HEK293 (cell line): ENCODE data around the gene FAM229A.

Experiments
- CTCF ChIA-PET: fragments of 350-600 bp; formaldehyde crosslinking; extraction: SDS; loops from one replicate; lab custom pipeline; 2021; ENCODE audit warnings: antibody characterized with exemption; lab: Yijun Ruan, JAX
- POLR2A ChIA-PET: fragments of 300-600 bp; formaldehyde crosslinking; extraction: SDS; loops from one replicate; lab custom pipeline; 2020; ENCODE audit warnings: antibody characterized with exemption, inconsistent platforms; lab: Yijun Ruan, JAX
- H3K27ac ChIP-seq: fragments of 200-500 bp; sonication (Bioruptor generic); 2 replicates; pipeline ENCODE4 v1.5.1; 2014; ENCODE audit warnings: low read depth, low read length, control low read depth, inconsistent platforms; ENCODE audit errors: extremely low read depth
- H3K36me3 ChIP-seq, 2 experiments: fragments of 200-500 bp in 1 of 2; sonication (Bioruptor generic) in 1 of 2; 1 replicate in 1 of 2; 2 replicates in 1 of 2; pipeline ENCODE4 v1.5.1; 2014 to 2017; ENCODE audit warnings: inconsistent platforms in 2 of 2, low read length in 2 of 2; ENCODE audit not compliant: control insufficient read depth in 2 of 2, insufficient read depth in 1 of 2
- H3K4me1 ChIP-seq: fragments of 200-500 bp; sonication (Bioruptor generic); 2 replicates; pipeline ENCODE4 v1.5.1; 2014; ENCODE audit warnings: mild to moderate bottlenecking, low read length, inconsistent platforms; ENCODE audit not compliant: control insufficient read depth, insufficient read depth
- H3K4me3 ChIP-seq: 2 replicates; pipeline ENCODE4 v1.5.1; 2011; ENCODE audit warnings: low read depth, mild to moderate bottlenecking, control low read depth, low read length, moderate library complexity
- H3K9me3 ChIP-seq: fragments of 200-500 bp; sonication (Bioruptor generic); 2 replicates; pipeline ENCODE4 v1.5.1; 2014; ENCODE audit warnings: low read depth, low read length, inconsistent platforms; ENCODE audit not compliant: control insufficient read depth, insufficient read depth
- GFI1B ChIP-seq: fragments of 450-650 bp; formaldehyde crosslinking; IDR thresholded peaks from 2 replicates; pipeline ENCODE4 v1.5.1; 2016; ENCODE audit warnings: missing biosample characterization, missing genetic modification characterization
- HOXA7 ChIP-seq: sonication (generic); formaldehyde crosslinking; IDR thresholded peaks from 2 replicates; pipeline ENCODE4 v1.8.1; 2022; ENCODE audit warnings: missing genetic modification reagents, borderline replicate concordance
- OVOL3 ChIP-seq: fragments of 450-650 bp; formaldehyde crosslinking; IDR thresholded peaks from 2 replicates; pipeline ENCODE4 v1.5.1; 2016; ENCODE audit warnings: missing biosample characterization, missing genetic modification characterization
- SCRT2 ChIP-seq: fragments of 450-650 bp; formaldehyde crosslinking; IDR thresholded peaks from 2 replicates; pipeline ENCODE4 v1.5.1; 2016; ENCODE audit warnings: missing biosample characterization, missing genetic modification characterization
- WT1 ChIP-seq: fragments of 450-650 bp; formaldehyde crosslinking; IDR thresholded peaks from 2 replicates; pipeline ENCODE4 v1.5.1; 2016; ENCODE audit warnings: missing biosample characterization, missing genetic modification characterization
- ZEB2 ChIP-seq: fragments of 450-650 bp; formaldehyde crosslinking; IDR thresholded peaks from 2 replicates; pipeline ENCODE4 v1.5.1; 2016; ENCODE audit warnings: missing biosample characterization, missing genetic modification characterization
- ZNF202 ChIP-seq: fragments of 450-650 bp; formaldehyde crosslinking; IDR thresholded peaks from 2 replicates; pipeline ENCODE4 v1.5.1; 2016; ENCODE audit warnings: missing biosample characterization, missing genetic modification characterization, borderline replicate concordance
- ZNF223 ChIP-seq: fragments of 450-650 bp; formaldehyde crosslinking; IDR thresholded peaks from 2 replicates; pipeline ENCODE4 v1.5.1; 2016; ENCODE audit warnings: missing biosample characterization, missing genetic modification characterization
- ZNF24 ChIP-seq: fragments of 450-650 bp; formaldehyde crosslinking; IDR thresholded peaks from 2 replicates; pipeline ENCODE4 v1.5.1; 2016; ENCODE audit warnings: missing biosample characterization, missing genetic modification characterization
- ZNF341 ChIP-seq: fragments of 450-650 bp; formaldehyde crosslinking; IDR thresholded peaks from 2 replicates; pipeline ENCODE4; 2016; ENCODE audit warnings: low read depth, missing biosample characterization, missing genetic modification characterization
- ZNF391 ChIP-seq: fragments of 450-650 bp; formaldehyde crosslinking; IDR thresholded peaks from 2 replicates; pipeline ENCODE4 v1.5.1; 2016; ENCODE audit warnings: low read depth, missing biosample characterization, missing genetic modification characterization, borderline replicate concordance
- ZNF473 ChIP-seq: fragments of 450-650 bp; formaldehyde crosslinking; IDR thresholded peaks from 2 replicates; pipeline ENCODE4 v1.5.1; 2017; ENCODE audit warnings: missing biosample characterization, missing genetic modification characterization
- ZNF558 ChIP-seq: fragments of 450-650 bp; formaldehyde crosslinking; IDR thresholded peaks from 2 replicates; pipeline ENCODE4 v1.5.1; 2016; ENCODE audit warnings: missing biosample characterization, missing genetic modification characterization
- ZNF670 ChIP-seq: fragments of 450-650 bp; formaldehyde crosslinking; IDR thresholded peaks from 2 replicates; pipeline ENCODE4 v1.5.1; 2016; ENCODE audit warnings: missing biosample characterization, missing genetic modification characterization, low read depth
- ZNF768 ChIP-seq: fragments of 450-650 bp; formaldehyde crosslinking; IDR thresholded peaks from 2 replicates; pipeline ENCODE4 v1.5.1; 2018; ENCODE audit warnings: missing biosample characterization, mild to moderate bottlenecking, missing genetic modification characterization
- ZNF792 ChIP-seq: fragments of 450-650 bp; formaldehyde crosslinking; IDR thresholded peaks from 2 replicates; pipeline ENCODE4 v1.5.1; 2016; ENCODE audit warnings: missing biosample characterization, missing genetic modification characterization
- ZXDB ChIP-seq: fragments of 450-650 bp; formaldehyde crosslinking; IDR thresholded peaks from 2 replicates; pipeline ENCODE4 v1.5.1; 2016; ENCODE audit warnings: missing biosample characterization, missing genetic modification characterization
- TF ChIP-seq, protein P1 (sequence below): fragments of 450-650 bp; formaldehyde crosslinking; IDR thresholded peaks from 2 replicates; pipeline ENCODE4; 2016; ENCODE audit warnings: missing biosample characterization, missing genetic modification characterization
- TF ChIP-seq, protein P2 (sequence below): fragments of 450-650 bp; formaldehyde crosslinking; conservative IDR thresholded peaks from 2 replicates; pipeline ENCODE4 v1.5.1; 2016; ENCODE audit warnings: low read depth, missing biosample characterization, missing genetic modification characterization
- TF ChIP-seq, protein P3 (sequence below): fragments of 450-650 bp; formaldehyde crosslinking; IDR thresholded peaks from 2 replicates; pipeline ENCODE4 v1.5.1; 2016; ENCODE audit warnings: missing biosample characterization, missing genetic modification characterization
- TF ChIP-seq, protein P4 (sequence below): fragments of 450-650 bp; formaldehyde crosslinking; IDR thresholded peaks from 2 replicates; pipeline ENCODE4 v1.5.1; 2016; ENCODE audit warnings: missing biosample characterization, missing genetic modification characterization
- TF ChIP-seq, protein P5 (sequence below): fragments of 450-650 bp; formaldehyde crosslinking; IDR thresholded peaks from 2 replicates; pipeline ENCODE4 v1.5.1; 2017; ENCODE audit warnings: missing biosample characterization, mild to moderate bottlenecking, missing genetic modification characterization, moderate library complexity

The FAM229A gene

DNA sequence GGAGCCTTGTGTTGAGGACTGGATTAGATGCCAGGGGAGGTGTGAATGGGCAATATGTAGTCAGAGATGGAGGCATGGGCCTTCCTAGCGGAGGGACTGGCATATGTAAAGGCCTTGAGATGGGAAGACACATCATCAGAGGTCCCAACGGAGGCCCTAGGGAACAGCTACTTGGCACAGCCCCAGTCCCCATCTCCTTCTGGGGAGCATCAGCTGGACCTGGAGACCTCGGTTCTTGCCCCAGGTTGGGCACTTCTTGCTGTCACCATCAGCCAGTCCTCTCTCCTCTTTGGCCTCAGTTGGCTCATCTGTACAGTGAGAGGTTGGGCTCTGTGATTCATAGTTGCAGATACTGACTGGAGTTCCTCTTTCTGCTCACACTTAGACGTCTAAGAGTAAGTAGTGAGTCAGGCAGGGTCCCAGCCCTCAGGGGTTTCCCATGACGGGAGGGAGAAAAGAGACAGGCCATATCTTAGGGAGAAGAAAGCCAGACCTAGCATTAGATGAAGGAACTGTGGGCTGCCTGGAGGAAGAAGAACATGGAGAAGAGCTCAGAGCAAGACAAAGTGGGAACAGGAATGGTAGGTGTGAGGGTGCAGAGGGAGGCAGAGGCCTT lies 22.8 kb downstream of the FAM229A start (continued):
- TF ChIP-seq, protein P1, sequence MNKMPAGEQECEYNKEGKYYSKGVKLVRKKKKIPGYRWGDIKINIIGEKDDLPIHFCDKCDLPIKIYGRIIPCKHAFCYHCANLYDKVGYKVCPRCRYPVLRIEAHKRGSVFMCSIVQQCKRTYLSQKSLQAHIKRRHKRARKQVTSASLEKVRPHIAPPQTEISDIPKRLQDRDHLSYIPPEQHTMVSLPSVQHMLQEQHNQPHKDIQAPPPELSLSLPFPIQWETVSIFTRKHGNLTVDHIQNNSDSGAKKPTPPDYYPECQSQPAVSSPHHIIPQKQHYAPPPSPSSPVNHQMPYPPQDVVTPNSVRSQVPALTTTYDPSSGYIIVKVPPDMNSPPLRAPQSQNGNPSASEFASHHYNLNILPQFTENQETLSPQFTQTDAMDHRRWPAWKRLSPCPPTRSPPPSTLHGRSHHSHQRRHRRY (tag by site-specific recombination): no peak
- TF ChIP-seq, protein P2, sequence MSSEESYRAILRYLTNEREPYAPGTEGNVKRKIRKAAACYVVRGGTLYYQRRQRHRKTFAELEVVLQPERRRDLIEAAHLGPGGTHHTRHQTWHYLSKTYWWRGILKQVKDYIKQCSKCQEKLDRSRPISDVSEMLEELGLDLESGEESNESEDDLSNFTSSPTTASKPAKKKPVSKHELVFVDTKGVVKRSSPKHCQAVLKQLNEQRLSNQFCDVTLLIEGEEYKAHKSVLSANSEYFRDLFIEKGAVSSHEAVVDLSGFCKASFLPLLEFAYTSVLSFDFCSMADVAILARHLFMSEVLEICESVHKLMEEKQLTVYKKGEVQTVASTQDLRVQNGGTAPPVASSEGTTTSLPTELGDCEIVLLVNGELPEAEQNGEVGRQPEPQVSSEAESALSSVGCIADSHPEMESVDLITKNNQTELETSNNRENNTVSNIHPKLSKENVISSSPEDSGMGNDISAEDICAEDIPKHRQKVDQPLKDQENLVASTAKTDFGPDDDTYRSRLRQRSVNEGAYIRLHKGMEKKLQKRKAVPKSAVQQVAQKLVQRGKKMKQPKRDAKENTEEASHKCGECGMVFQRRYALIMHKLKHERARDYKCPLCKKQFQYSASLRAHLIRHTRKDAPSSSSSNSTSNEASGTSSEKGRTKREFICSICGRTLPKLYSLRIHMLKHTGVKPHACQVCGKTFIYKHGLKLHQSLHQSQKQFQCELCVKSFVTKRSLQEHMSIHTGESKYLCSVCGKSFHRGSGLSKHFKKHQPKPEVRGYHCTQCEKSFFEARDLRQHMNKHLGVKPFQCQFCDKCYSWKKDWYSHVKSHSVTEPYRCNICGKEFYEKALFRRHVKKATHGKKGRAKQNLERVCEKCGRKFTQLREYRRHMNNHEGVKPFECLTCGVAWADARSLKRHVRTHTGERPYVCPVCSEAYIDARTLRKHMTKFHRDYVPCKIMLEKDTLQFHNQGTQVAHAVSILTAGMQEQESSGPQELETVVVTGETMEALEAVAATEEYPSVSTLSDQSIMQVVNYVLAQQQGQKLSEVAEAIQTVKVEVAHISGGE (tag by site-specific recombination): no peak

DNA sequence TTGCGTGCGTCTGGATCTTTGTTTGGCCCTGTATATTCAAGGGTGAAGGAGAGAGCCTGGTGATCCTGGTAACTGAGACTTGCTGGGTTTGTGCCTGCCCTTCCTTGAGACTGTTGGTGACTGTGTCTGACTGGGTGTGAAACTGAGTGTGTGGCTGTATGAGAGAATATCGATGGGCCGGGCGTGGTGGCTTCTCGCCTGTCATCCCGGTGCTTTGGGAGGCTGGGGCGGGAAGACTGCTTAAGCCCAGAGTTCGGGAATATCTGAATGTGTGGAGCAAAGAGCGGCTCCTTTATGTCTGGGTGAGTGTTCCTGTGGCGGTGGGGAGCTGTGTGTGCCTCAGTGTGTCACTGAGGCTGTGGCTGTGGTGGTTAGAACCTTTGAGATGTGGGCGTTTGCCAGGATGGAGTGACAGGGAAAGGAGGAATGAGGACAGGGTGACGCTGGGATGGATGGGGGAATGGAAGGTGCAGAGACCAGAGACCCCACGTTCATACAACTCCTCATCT lies 23.6 kb downstream of the FAM229A start:
- no peaks in the 10 kb centered on the region for H3K4me1 ChIP-seq
- H3K27ac ChIP-seq: no peak overlapping the region
- ChIA-PET CTCF (no interaction called here), POLR2A (no interaction called here)
- no peaks in the 10 kb centered on the region for H3K9me3 ChIP-seq
- H3K36me3 ChIP-seq: peaks cover 0 to 14% of the 10 kb centered on the region in 2 experiments; a peak in 1 of 3 replicates
- H3K4me3 ChIP-seq: no peak overlapping the region
- TF ChIP-seq ZNF341 (tag by site-specific recombination) (no peak), ZNF558 (tag by site-specific recombination) (no peak), WT1 (tag by site-specific recombination) (no peak), OVOL3 (tag by site-specific recombination) (no peak), ZEB2 (no peak), ZNF670 (tag by site-specific recombination) (no peak), ZNF223 (tag by site-specific recombination) (no peak), ZNF768 (tag by site-specific recombination) (no peak), GFI1B (tag by site-specific recombination) (no peak), SCRT2 (tag by site-specific recombination) (no peak)

DNA sequence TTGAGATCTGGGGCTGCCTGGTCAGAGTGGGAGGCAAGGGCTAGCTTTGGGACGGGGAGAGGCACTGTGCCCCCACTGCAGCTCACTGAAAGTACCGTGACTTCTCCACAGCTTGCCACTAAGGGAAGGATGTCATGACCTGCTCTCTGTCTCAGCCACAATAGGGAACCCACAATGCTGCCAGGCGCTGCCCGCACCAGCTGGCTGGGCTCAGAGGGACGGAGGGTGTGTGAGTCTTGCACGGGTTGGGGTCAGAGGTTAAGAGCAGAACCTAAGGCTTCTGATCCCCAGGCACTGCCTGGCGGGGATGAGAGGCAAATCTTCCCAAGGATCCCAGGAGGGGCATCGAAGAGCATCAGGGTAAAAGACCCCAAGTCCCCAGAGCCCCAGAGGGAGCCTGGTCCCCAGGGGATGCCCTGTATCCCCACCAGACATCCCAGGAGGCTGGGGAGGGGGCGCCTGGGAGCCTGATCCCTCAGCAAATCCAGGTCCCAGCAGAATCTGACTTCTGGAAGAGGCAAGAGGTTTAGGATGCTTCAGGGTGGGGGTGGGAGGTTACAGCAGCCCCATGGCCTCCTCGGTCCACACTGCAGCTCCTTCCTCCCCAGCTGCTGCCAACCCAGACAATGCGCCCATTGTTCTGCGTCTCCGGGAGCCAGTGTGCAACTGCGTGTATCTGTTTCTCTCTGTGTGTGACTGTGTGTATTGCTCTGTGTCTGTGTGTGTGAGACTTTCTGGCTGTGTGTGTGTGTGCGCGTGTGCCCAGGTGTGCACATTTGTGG lies 24.2 kb downstream of the FAM229A start:
- no peaks in the 10 kb centered on the region for H3K4me1 ChIP-seq
- POLR2A ChIA-PET: interaction anchor here (0.6 to 5.8 kb wide), 4 partner anchors 9 to 78 kb away, joined by 4 to 100 read pairs (median 22); partner anchors contain the start of gene BSDC1
- CTCF ChIA-PET: interaction anchor here (0.6 kb wide), 2 partner anchors 256 to 271 kb away, joined by 3 to 5 read pairs; no protein-coding TSS in a partner anchor
- H3K27ac ChIP-seq: no peak overlapping the region
- H3K9me3 ChIP-seq: no peaks in the 10 kb centered on the region
- H3K4me3 ChIP-seq: no peak overlapping the region
- peaks cover 0 to 20% of the 10 kb centered on the region in 2 experiments; a peak in 1 of 3 replicates for H3K36me3 ChIP-seq
- TF ChIP-seq, protein P3, sequence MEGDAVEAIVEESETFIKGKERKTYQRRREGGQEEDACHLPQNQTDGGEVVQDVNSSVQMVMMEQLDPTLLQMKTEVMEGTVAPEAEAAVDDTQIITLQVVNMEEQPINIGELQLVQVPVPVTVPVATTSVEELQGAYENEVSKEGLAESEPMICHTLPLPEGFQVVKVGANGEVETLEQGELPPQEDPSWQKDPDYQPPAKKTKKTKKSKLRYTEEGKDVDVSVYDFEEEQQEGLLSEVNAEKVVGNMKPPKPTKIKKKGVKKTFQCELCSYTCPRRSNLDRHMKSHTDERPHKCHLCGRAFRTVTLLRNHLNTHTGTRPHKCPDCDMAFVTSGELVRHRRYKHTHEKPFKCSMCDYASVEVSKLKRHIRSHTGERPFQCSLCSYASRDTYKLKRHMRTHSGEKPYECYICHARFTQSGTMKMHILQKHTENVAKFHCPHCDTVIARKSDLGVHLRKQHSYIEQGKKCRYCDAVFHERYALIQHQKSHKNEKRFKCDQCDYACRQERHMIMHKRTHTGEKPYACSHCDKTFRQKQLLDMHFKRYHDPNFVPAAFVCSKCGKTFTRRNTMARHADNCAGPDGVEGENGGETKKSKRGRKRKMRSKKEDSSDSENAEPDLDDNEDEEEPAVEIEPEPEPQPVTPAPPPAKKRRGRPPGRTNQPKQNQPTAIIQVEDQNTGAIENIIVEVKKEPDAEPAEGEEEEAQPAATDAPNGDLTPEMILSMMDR (tag by site-specific recombination): no peak
- TF ChIP-seq ZNF202 (tag by site-specific recombination): no peak
- TF ChIP-seq ZNF473: no peak
- no peak for TF ChIP-seq ZNF24 (tag by site-specific recombination)
- TF ChIP-seq ZNF391 (tag by site-specific recombination): no peak
- TF ChIP-seq, protein P4, sequence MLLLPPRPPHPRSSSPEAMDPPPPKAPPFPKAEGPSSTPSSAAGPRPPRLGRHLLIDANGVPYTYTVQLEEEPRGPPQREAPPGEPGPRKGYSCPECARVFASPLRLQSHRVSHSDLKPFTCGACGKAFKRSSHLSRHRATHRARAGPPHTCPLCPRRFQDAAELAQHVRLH (tag by site-specific recombination): no peak
- TF ChIP-seq, protein P5, sequence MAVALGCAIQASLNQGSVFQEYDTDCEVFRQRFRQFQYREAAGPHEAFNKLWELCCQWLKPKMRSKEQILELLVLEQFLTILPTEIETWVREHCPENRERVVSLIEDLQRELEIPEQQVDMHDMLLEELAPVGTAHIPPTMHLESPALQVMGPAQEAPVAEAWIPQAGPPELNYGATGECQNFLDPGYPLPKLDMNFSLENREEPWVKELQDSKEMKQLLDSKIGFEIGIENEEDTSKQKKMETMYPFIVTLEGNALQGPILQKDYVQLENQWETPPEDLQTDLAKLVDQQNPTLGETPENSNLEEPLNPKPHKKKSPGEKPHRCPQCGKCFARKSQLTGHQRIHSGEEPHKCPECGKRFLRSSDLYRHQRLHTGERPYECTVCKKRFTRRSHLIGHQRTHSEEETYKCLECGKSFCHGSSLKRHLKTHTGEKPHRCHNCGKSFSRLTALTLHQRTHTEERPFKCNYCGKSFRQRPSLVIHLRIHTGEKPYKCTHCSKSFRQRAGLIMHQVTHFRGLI (tag by site-specific recombination): peak; percentile 58; the same call in 1 of the 2 replicates
- TF ChIP-seq HOXA7 (CRISPR knock-in tag): no peak
- TF ChIP-seq ZEB2: no peak
- TF ChIP-seq ZNF792: no peak
- no peak for TF ChIP-seq ZXDB
